ENCODE measurements around the gene MRPL41.
"Not testable (repeated sequence)": the region's sequence is repeated elsewhere in the genome, so short reads cannot be mapped to it uniquely, and the experiment has no call there.

MRPL41 gene

GRCh38 chr9:137513801-137514570 is 37.7 kb upstream of the MRPL41 start:
- not testable (repeated sequence) for H3K4me1 ChIP-seq (ENCODE audit: control insufficient read depth, insufficient read depth, low read length); DNase-seq (ENCODE audit: low read depth); H3K9me3 ChIP-seq (ENCODE audit: control insufficient read depth, low read length); H3K27me3 ChIP-seq (replicated peaks; ENCODE audit: control insufficient read depth, insufficient read depth, low read length); H3K36me3 ChIP-seq (ENCODE audit: control insufficient read depth, insufficient read depth, low read length, severe bottlenecking); H3K9ac ChIP-seq (ENCODE audit: low read length); H3K4me3 ChIP-seq (ENCODE audit: low read length)

- H3K9ac ChIP-seq (ENCODE audit: low read length): no peak overlapping the region
- no peaks in the 10 kb centered on the region for H3K9me3 ChIP-seq (ENCODE audit: control insufficient read depth, low read length)
- no peak for DNase-seq (ENCODE audit: low read depth)
- peaks cover 7% of the 10 kb centered on the region for H3K36me3 ChIP-seq (ENCODE audit: control insufficient read depth, insufficient read depth, low read length, severe bottlenecking)
- no peaks in the 10 kb centered on the region for H3K27me3 ChIP-seq (replicated peaks; ENCODE audit: control insufficient read depth, insufficient read depth, low read length)
- H3K4me3 ChIP-seq (ENCODE audit: low read length): no peak overlapping the region
- H3K4me1 ChIP-seq (ENCODE audit: control insufficient read depth, insufficient read depth, low read length): peaks cover 9% of the 10 kb centered on the region
These were observed 36.9 kb upstream of the MRPL41 start for GRCh38 chr9:137514691-137515337.

GRCh38 chr9:137515338-137515724 is 36.3 kb upstream of the MRPL41 start:
- Histone ChIP-seq H3K4me1 (ENCODE audit: control insufficient read depth, insufficient read depth, low read length) (peaks cover 9% of the 10 kb centered on the region), H3K27me3 (replicated peaks; ENCODE audit: control insufficient read depth, insufficient read depth, low read length) (no peaks in the 10 kb centered on the region), H3K36me3 (ENCODE audit: control insufficient read depth, insufficient read depth, low read length, severe bottlenecking) (peaks cover 7% of the 10 kb centered on the region), H3K9me3 (ENCODE audit: control insufficient read depth, low read length) (no peaks in the 10 kb centered on the region), H3K4me3 (ENCODE audit: low read length) (no peak overlapping the region), H3K9ac (ENCODE audit: low read length) (no peak overlapping the region)
- no peak for DNase-seq (ENCODE audit: low read depth)

GRCh38 chr9:137516144-137516917 is 35.3 kb upstream of the MRPL41 start:
- Histone ChIP-seq H3K4me3 (ENCODE audit: low read length) (no peak overlapping the region), H3K4me1 (ENCODE audit: control insufficient read depth, insufficient read depth, low read length) (peaks cover 9% of the 10 kb centered on the region), H3K36me3 (ENCODE audit: control insufficient read depth, insufficient read depth, low read length, severe bottlenecking) (peaks cover 12% of the 10 kb centered on the region), H3K27me3 (replicated peaks; ENCODE audit: control insufficient read depth, insufficient read depth, low read length) (no peaks in the 10 kb centered on the region), H3K9ac (ENCODE audit: low read length) (no peak overlapping the region), H3K9me3 (ENCODE audit: control insufficient read depth, low read length) (no peaks in the 10 kb centered on the region)
- no peak for DNase-seq (ENCODE audit: low read depth)

GRCh38 chr9:137518661-137519459 is 32.8 kb upstream of the MRPL41 start:
- not testable (repeated sequence) for H3K4me3 ChIP-seq (ENCODE audit: low read length); H3K36me3 ChIP-seq (ENCODE audit: control insufficient read depth, insufficient read depth, low read length, severe bottlenecking); DNase-seq (ENCODE audit: low read depth); H3K9me3 ChIP-seq (ENCODE audit: control insufficient read depth, low read length); H3K9ac ChIP-seq (ENCODE audit: low read length); H3K27me3 ChIP-seq (replicated peaks; ENCODE audit: control insufficient read depth, insufficient read depth, low read length); H3K4me1 ChIP-seq (ENCODE audit: control insufficient read depth, insufficient read depth, low read length)

GRCh38 chr9:137519553-137519952 is 32.1 kb upstream of the MRPL41 start:
- peaks cover 15% of the 10 kb centered on the region for H3K36me3 ChIP-seq (ENCODE audit: control insufficient read depth, insufficient read depth, low read length, severe bottlenecking)
- H3K4me1 ChIP-seq (ENCODE audit: control insufficient read depth, insufficient read depth, low read length): peaks cover 9% of the 10 kb centered on the region
- no peak overlapping the region for H3K4me3 ChIP-seq (ENCODE audit: low read length)
- DNase-seq (ENCODE audit: low read depth): no peak
- H3K9me3 ChIP-seq (ENCODE audit: control insufficient read depth, low read length): no peaks in the 10 kb centered on the region
- no peaks in the 10 kb centered on the region for H3K27me3 ChIP-seq (replicated peaks; ENCODE audit: control insufficient read depth, insufficient read depth, low read length)
- H3K9ac ChIP-seq (ENCODE audit: low read length): no peak overlapping the region

GRCh38 chr9:137520614-137521404 is 30.9 kb upstream of the MRPL41 start:
- no peak for DNase-seq (ENCODE audit: low read depth)
- no peak overlapping the region for H3K9ac ChIP-seq (ENCODE audit: low read length)
- H3K36me3 ChIP-seq (ENCODE audit: control insufficient read depth, insufficient read depth, low read length, severe bottlenecking): peaks cover 16% of the 10 kb centered on the region
- no peaks in the 10 kb centered on the region for H3K27me3 ChIP-seq (replicated peaks; ENCODE audit: control insufficient read depth, insufficient read depth, low read length)
- H3K4me1 ChIP-seq (ENCODE audit: control insufficient read depth, insufficient read depth, low read length): peaks cover 9% of the 10 kb centered on the region
- H3K4me3 ChIP-seq (ENCODE audit: low read length): no peak overlapping the region
- no peaks in the 10 kb centered on the region for H3K9me3 ChIP-seq (ENCODE audit: control insufficient read depth, low read length)

- Histone ChIP-seq H3K4me3 (ENCODE audit: low read length) (no peak overlapping the region), H3K36me3 (ENCODE audit: control insufficient read depth, insufficient read depth, low read length, severe bottlenecking) (peaks cover 16% of the 10 kb centered on the region), H3K27me3 (replicated peaks; ENCODE audit: control insufficient read depth, insufficient read depth, low read length) (no peaks in the 10 kb centered on the region), H3K9me3 (ENCODE audit: control insufficient read depth, low read length) (no peaks in the 10 kb centered on the region), H3K9ac (ENCODE audit: low read length) (no peak overlapping the region), H3K4me1 (ENCODE audit: control insufficient read depth, insufficient read depth, low read length) (peaks cover 9% of the 10 kb centered on the region)
- DNase-seq (ENCODE audit: low read depth): no peak
These were observed 30.2 kb upstream of the MRPL41 start for GRCh38 chr9:137521405-137521985.

GRCh38 chr9:137522746-137523455 is 28.8 kb upstream of the MRPL41 start:
- H3K9ac ChIP-seq (ENCODE audit: low read length): no peak overlapping the region
- no peak for DNase-seq (ENCODE audit: low read depth)
- H3K9me3 ChIP-seq (ENCODE audit: control insufficient read depth, low read length): no peaks in the 10 kb centered on the region
- no peak overlapping the region for H3K4me3 ChIP-seq (ENCODE audit: low read length)
- peaks cover 16% of the 10 kb centered on the region for H3K36me3 ChIP-seq (ENCODE audit: control insufficient read depth, insufficient read depth, low read length, severe bottlenecking)
- H3K4me1 ChIP-seq (ENCODE audit: control insufficient read depth, insufficient read depth, low read length): peaks cover 9% of the 10 kb centered on the region
- H3K27me3 ChIP-seq (replicated peaks; ENCODE audit: control insufficient read depth, insufficient read depth, low read length): no peaks in the 10 kb centered on the region

All from adipocyte (in vitro differentiated cells).